Esophagus squamous epithelium (tissue), 5 donors: ENCODE results near the gene MAGEF1. TPM values are rescaled to one million over a fixed set of nuclear protein-coding genes. Genes with fewer than 3 reads are reported as not detected.
"Not testable (repeated sequence)": the region's sequence is repeated elsewhere in the genome, so short reads cannot be mapped to it uniquely, and the experiment has no call there.

Experiments
- DNase-seq: peaks from one replicate; lab custom pipeline; 2025; lab: John Stamatoyannopoulos, UW
- H3K27ac ChIP-seq, 4 donors: fragments of 200-600 bp; sonication (generic); one replicate each; pipeline ENCODE4 v1.5.1; 2016 to 2019; ENCODE audit warnings: mild to moderate bottlenecking in 1 of 4
- H3K27me3 ChIP-seq, 4 donors: fragments of 200-600 bp; sonication (generic); 1 replicate in 3 of 4; 2 replicates in 1 of 4; pipeline versions ENCODE4 v1.5.1 to v1.6.0; 2017 to 2021; ENCODE audit warnings: antibody characterized with exemption in 1 of 4
- H3K36me3 ChIP-seq, 3 donors: fragments of 200-600 bp; sonication (generic); one replicate each; pipeline ENCODE4 v1.5.1; 2016 to 2019
- H3K4me1 ChIP-seq, 3 donors: fragments of 200-600 bp; sonication (generic); one replicate each; pipeline ENCODE4 v1.5.1; 2017 to 2019
- H3K4me3 ChIP-seq, 4 donors: fragments of 200-600 bp; sonication (generic); 1 replicate in 3 of 4; 2 replicates in 1 of 4; pipeline ENCODE4 v1.5.1; 2016 to 2019; ENCODE audit warnings: mild to moderate bottlenecking in 2 of 4, moderate library complexity in 1 of 4
- H3K9me3 ChIP-seq, 3 donors: fragments of 200-600 bp; sonication (generic); one replicate each; pipeline ENCODE4 v1.5.1; 2016 to 2019
- POLR2A ChIP-seq, 4 donors: fragments of 450-650 bp; IDR thresholded peaks; one replicate each; pipeline ENCODE4 v1.6.1; 2017; ENCODE audit warnings: antibody characterized with exemption in 4 of 4, mild to moderate bottlenecking in 4 of 4, moderate library complexity in 3 of 4
- WGBS, 2 donors: methylation state at CpG; one replicate each; pipeline ENCODE4 v1.1.5; 2018; 5-methylcytosine and 5-hydroxymethylcytosine counted together
- intact Hi-C: fragments of 100-400 bp; cut with DNase I; formaldehyde crosslinking; loops from one replicate; pipeline ENCODE4 v1.15.0; 2022
- total RNA-seq, 4 donors: library from RNA; depleted of rRNA; stranded (reverse); fragments of >200 nt; gene quantifications; one replicate each; pipeline ENCODE4 v1.1.0, GENCODE V29; 2016
- TF ChIP-seq, protein P1 (sequence below), 6 experiments: fragments of 450-650 bp in 4 of 6; fragments of 200-600 bp in 2 of 6; sonication (generic) in 2 of 6; IDR thresholded peaks; one replicate each; pipeline ENCODE4 v1.5.1; 2016 to 2019; ENCODE audit warnings: antibody characterized with exemption in 6 of 6, mild to moderate bottlenecking in 4 of 6, moderate library complexity in 4 of 6
- donor health status: DM: yes; HTN: yes; CAD: no.

Gene MAGEF1
- total RNA-seq, 4 donors from 2014 or later, result 18.3 to 28.4 (median 20.6) TPM

DNA sequence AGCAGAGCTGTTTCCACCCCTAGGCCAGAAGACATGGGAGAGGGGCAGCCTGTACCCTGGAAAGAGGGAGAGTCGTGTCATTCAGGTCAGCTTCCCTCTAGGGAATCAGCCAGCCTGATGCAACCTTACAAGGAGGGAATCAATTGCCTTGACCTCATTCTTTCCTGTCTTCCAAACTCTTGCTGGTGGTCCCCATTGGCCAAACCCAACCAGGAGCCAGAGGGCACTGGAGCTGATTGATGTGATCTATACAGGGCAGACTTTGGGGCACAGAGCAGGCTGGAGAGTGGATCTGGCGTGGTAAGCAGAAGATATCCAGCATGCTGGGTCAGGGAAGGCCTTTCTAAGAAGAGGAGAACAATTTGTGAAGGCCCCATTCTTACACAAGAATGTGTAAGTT lies 19.1 kb upstream of the MAGEF1 start:
- Histone ChIP-seq H3K4me1 (peaks cover 0 to 11% (median 0%) of the 10 kb centered on the region in 3 donors), H3K27ac (no peak overlapping the region), H3K36me3 (no peaks in the 10 kb centered on the region), H3K9me3 (no peaks in the 10 kb centered on the region), H3K4me3 (no peak overlapping the region), H3K27me3 (no peaks in the 10 kb centered on the region)
- TF ChIP-seq, protein P1, sequence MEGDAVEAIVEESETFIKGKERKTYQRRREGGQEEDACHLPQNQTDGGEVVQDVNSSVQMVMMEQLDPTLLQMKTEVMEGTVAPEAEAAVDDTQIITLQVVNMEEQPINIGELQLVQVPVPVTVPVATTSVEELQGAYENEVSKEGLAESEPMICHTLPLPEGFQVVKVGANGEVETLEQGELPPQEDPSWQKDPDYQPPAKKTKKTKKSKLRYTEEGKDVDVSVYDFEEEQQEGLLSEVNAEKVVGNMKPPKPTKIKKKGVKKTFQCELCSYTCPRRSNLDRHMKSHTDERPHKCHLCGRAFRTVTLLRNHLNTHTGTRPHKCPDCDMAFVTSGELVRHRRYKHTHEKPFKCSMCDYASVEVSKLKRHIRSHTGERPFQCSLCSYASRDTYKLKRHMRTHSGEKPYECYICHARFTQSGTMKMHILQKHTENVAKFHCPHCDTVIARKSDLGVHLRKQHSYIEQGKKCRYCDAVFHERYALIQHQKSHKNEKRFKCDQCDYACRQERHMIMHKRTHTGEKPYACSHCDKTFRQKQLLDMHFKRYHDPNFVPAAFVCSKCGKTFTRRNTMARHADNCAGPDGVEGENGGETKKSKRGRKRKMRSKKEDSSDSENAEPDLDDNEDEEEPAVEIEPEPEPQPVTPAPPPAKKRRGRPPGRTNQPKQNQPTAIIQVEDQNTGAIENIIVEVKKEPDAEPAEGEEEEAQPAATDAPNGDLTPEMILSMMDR (IDR thresholded peaks at IDR 0.05), result no peak
- TF ChIP-seq POLR2A (IDR thresholded peaks at IDR 0.05), result no peak
- 76 to 86% methylated on average over 2 of the region's 2 CpGs for WGBS, 2 donors
- no peak for DNase-seq
- intact Hi-C loops, result no loop called here

- H3K4me3 ChIP-seq, H3K9me3 ChIP-seq, H3K36me3 ChIP-seq, H3K27ac ChIP-seq, H3K27me3 ChIP-seq, DNase-seq: not testable (repeated sequence)
- intact Hi-C loops, result loop anchor here (10.0 kb wide), 1 partner anchor 46 kb away; no protein-coding TSS in a partner anchor
- H3K4me1 ChIP-seq, result peaks cover 0 to 11% (median 0%) of the 10 kb centered on the region in 3 donors
- WGBS, 2 donors, result 92 to 100% methylated on average over 1 to 7 of the region's 14 CpGs
Measured at GRCh38 chr3:184729154-184729553, 17.3 kb upstream of the MAGEF1 start.

- DNase-seq, result no peak
- H3K27me3 ChIP-seq, result no peaks in the 10 kb centered on the region
- 69 to 76% methylated on average over 6 of the region's 6 CpGs for WGBS, 2 donors
- H3K27ac ChIP-seq, result no peak overlapping the region
- no peak overlapping the region for H3K4me3 ChIP-seq
- H3K36me3 ChIP-seq, result no peaks in the 10 kb centered on the region
- TF ChIP-seq, protein P1 (IDR thresholded peaks at IDR 0.05), result no peak
- no peak for TF ChIP-seq POLR2A (IDR thresholded peaks at IDR 0.05)
- H3K4me1 ChIP-seq, result peaks cover 0 to 11% (median 0%) of the 10 kb centered on the region in 3 donors
- intact Hi-C loops, result loop anchor here (10.0 kb wide), 1 partner anchor 47 kb away; no protein-coding TSS in a partner anchor
- no peaks in the 10 kb centered on the region for H3K9me3 ChIP-seq
Measured at GRCh38 chr3:184728010-184728527, 16.2 kb upstream of the MAGEF1 start.

- Histone ChIP-seq H3K9me3 (no peaks in the 10 kb centered on the region), H3K4me1 (peaks cover 0 to 11% (median 0%) of the 10 kb centered on the region in 3 donors), H3K27me3 (no peaks in the 10 kb centered on the region), H3K27ac (no peak overlapping the region), H3K36me3 (no peaks in the 10 kb centered on the region), H3K4me3 (no peak overlapping the region)
- 38 to 40% methylated on average over 10 of the region's 10 CpGs for WGBS, 2 donors
- TF ChIP-seq, protein P1 (IDR thresholded peaks at IDR 0.05), result peak; percentile 13 to 77 (median 68)
- no peak for TF ChIP-seq POLR2A (IDR thresholded peaks at IDR 0.05)
- no peak for DNase-seq
- intact Hi-C loops, result loop anchor here (10.0 kb wide), 1 partner anchor 47 kb away; no protein-coding TSS in a partner anchor
Measured at GRCh38 chr3:184727357-184728009, 15.6 kb upstream of the MAGEF1 start.

DNA sequence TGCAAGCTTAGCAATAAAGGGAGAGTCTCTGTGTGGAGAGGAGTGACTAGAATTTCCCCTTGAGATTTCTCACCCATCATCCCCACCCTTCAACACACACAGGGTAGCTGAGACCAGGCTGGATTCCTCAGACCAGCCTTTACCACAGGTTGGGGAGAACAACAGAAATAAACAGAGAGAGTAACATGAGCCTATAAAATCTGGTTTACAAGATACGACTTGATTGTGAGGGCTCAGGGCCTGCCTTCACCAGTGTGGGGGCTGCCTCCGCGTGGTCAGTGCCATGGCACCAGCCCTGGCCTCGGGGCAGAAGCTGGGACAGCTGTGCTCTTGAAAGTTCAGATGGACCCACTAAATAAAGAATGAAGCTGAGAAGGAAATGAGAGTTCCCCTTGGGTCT lies 14.6 kb upstream of the MAGEF1 start:
- WGBS, 2 donors, result 77 to 86% methylated on average over 3 to 4 of the region's 4 CpGs
- intact Hi-C loops, result loop anchor here (10.0 kb wide), 1 partner anchor 48 kb away; no protein-coding TSS in a partner anchor

More for the DNA sequence above, 14.6 kb upstream of the MAGEF1 start:
- TF ChIP-seq, protein P1 (IDR thresholded peaks at IDR 0.05), result no peak
- no peak for TF ChIP-seq POLR2A (IDR thresholded peaks at IDR 0.05)
- Histone ChIP-seq H3K4me3 (no peak overlapping the region), H3K4me1 (peaks cover 0 to 11% (median 0%) of the 10 kb centered on the region in 3 donors), H3K36me3 (no peaks in the 10 kb centered on the region), H3K27me3 (no peaks in the 10 kb centered on the region), H3K27ac (no peak overlapping the region), H3K9me3 (no peaks in the 10 kb centered on the region)
- no peak for DNase-seq
